Endothelial cell of umbilical vein (primary cell): ENCODE data around the gene GPAT3. TPM values are rescaled to one million over a fixed set of nuclear protein-coding genes. Genes with fewer than 3 reads are reported as not detected.
A peak's percentile ranks its signal among the peaks of the same experiment; 100 is the strongest.

Experiments used
- BruUV-seq: library from RNA; stranded (reverse); fragments of 400-500 nt; replicated peaks from 2 replicates; lab custom pipeline; 2021; lab: Mats Ljungman, UMichigan
- CTCF ChIA-PET: fragments of 300-600, 350-600 bp; sonication (Branson Sonifier 250); formaldehyde crosslinking; loops from one replicate; lab custom pipeline; 2021; ENCODE audit warnings: antibody characterized with exemption, inconsistent platforms; lab: Charles Lee
- POLR2A ChIA-PET: fragments of 300-600, 350-600 bp; sonication (Branson Sonifier 250); formaldehyde crosslinking; loops from one replicate; lab custom pipeline; 2021; ENCODE audit warnings: antibody characterized with exemption, inconsistent platforms; lab: Charles Lee
- DNase-seq: peaks from one replicate; pipeline ENCODE4 v3.0.0-alpha.2; 2011; ENCODE audit warnings: low read depth, low spot score
- FAIRE-seq: peaks from 2 replicates; lab custom pipeline; 2011; peaks lifted over from hg19 to GRCh38; lab: Jason Lieb, UNC
- H2AFZ ChIP-seq: 2 replicates; pipeline ENCODE4 v1.6.0; 2012; ENCODE audit warnings: low read depth, low read length, control low read depth, inconsistent platforms
- H3K27ac ChIP-seq: 2 replicates; pipeline ENCODE4 v1.5.1; 2011; ENCODE audit warnings: low read depth, mild to moderate bottlenecking, control low read depth, low read length, moderate library complexity; ENCODE audit not compliant: insufficient read depth
- H3K27me3 ChIP-seq, 2 experiments: 2 replicates each; pipeline versions ENCODE4 v1.6.0 to v1.6.1; 2011; ENCODE audit warnings: low read length in 2 of 2, mixed read lengths in 1 of 2; ENCODE audit not compliant: control insufficient read depth in 2 of 2, insufficient read depth in 2 of 2
- H3K36me3 ChIP-seq, 2 experiments: 2 replicates in 1 of 2; 3 replicates in 1 of 2; pipeline ENCODE4 v1.5.1; 2011; ENCODE audit warnings: low read length in 2 of 2, mild to moderate bottlenecking in 1 of 2, moderate library complexity in 1 of 2; ENCODE audit not compliant: control insufficient read depth in 2 of 2, insufficient read depth in 2 of 2; ENCODE audit errors: extremely low read depth in 1 of 2
- H3K4me1 ChIP-seq: 3 replicates; pipeline ENCODE4 v1.5.1; 2011; ENCODE audit warnings: mild to moderate bottlenecking, low read length; ENCODE audit not compliant: control insufficient read depth, insufficient read depth; ENCODE audit errors: extremely low read depth
- H3K4me2 ChIP-seq: 2 replicates; pipeline ENCODE4 v1.6.1; 2011; ENCODE audit warnings: low read length, control low read depth, mixed read lengths; ENCODE audit not compliant: insufficient read depth
- H3K4me3 ChIP-seq, 3 experiments: fragments of 200-600 bp in 1 of 3; sonication (generic), shearing (Covaris generic) in 1 of 3; replicated peaks in 1 of 3; 2 replicates each; pipeline ENCODE4 v1.5.1; 2011 to 2016; ENCODE audit warnings: control low read depth in 3 of 3, low read length in 3 of 3, mild to moderate bottlenecking in 2 of 3, inconsistent platforms in 1 of 3, low read depth in 1 of 3, moderate library complexity in 1 of 3; ENCODE audit not compliant: insufficient read depth in 1 of 3
- H3K79me2 ChIP-seq: 2 replicates; pipeline ENCODE4 v1.6.0; 2012; ENCODE audit warnings: low read length, inconsistent platforms; ENCODE audit not compliant: control insufficient read depth, insufficient read depth
- H3K9ac ChIP-seq: replicated peaks from 2 replicates; pipeline ENCODE3; 2011; ENCODE audit warnings: low read length, control low read depth; ENCODE audit not compliant: insufficient read depth; ENCODE audit errors: extremely low read depth
- H3K9me1 ChIP-seq: replicated peaks from 3 replicates; pipeline ENCODE4 v1.6.0; 2011; ENCODE audit warnings: mild to moderate bottlenecking, low read length; ENCODE audit not compliant: control insufficient read depth, insufficient read depth; ENCODE audit errors: extremely low read depth
- H3K9me3 ChIP-seq: replicated peaks from 2 replicates; pipeline ENCODE4 v1.5.1; 2012; ENCODE audit warnings: low read length, inconsistent platforms; ENCODE audit not compliant: control insufficient read depth, insufficient read depth
- H4K20me1 ChIP-seq: replicated peaks from 2 replicates; pipeline ENCODE3; 2011; ENCODE audit warnings: mild to moderate bottlenecking, low read length; ENCODE audit not compliant: control insufficient read depth, insufficient read depth; ENCODE audit errors: extremely low read depth
- EZH2 ChIP-seq: IDR thresholded peaks from 2 replicates; pipeline ENCODE4 v1.6.1; 2012; ENCODE audit warnings: borderline replicate concordance, low read depth, mild to moderate bottlenecking, moderate library complexity, low read length, inconsistent platforms; ENCODE audit not compliant: severe bottlenecking
- FOS ChIP-seq: IDR thresholded peaks from 2 replicates; pipeline ENCODE4 v1.6.1; 2011; ENCODE audit warnings: mild to moderate bottlenecking, low read length, moderate library complexity, borderline replicate concordance; ENCODE audit not compliant: insufficient read depth
- GATA2 ChIP-seq: IDR thresholded peaks from 2 replicates; pipeline ENCODE4 v1.7.0; 2011; ENCODE audit warnings: low read depth, mild to moderate bottlenecking, moderate library complexity, mixed read lengths, low read length; ENCODE audit not compliant: insufficient read length, insufficient read depth
- JUN ChIP-seq: IDR thresholded peaks from 2 replicates; pipeline ENCODE4 v1.6.1; 2011; ENCODE audit warnings: borderline replicate concordance, low read depth; ENCODE audit not compliant: insufficient read length, insufficient read depth
- MYC ChIP-seq: IDR thresholded peaks from one replicate; pipeline ENCODE4 v1.6.1; 2011; ENCODE audit warnings: mild to moderate bottlenecking, low read depth, low read length
- POLR2A ChIP-seq: IDR thresholded peaks from 2 replicates; pipeline ENCODE4 v1.6.1; 2012; ENCODE audit warnings: low read depth, mild to moderate bottlenecking, control low read depth, low read length
- POLR2AphosphoS5 ChIP-seq: IDR thresholded peaks from 2 replicates; pipeline ENCODE4 v1.6.1; 2012; ENCODE audit warnings: low read depth, mild to moderate bottlenecking, control low read depth, low read length, moderate library complexity; ENCODE audit not compliant: insufficient read depth
- dilution Hi-C: fragments of 300-500 bp; cut with MboI; formaldehyde crosslinking; loops from one replicate; pipeline ENCODE4 v1.15.0; 2019; ENCODE audit warnings: low sequenced_read_pairs; ENCODE audit not compliant: extremely low pct_ligation_motif_present
- intact Hi-C: fragments of 100-400 bp; cut with micrococcal nuclease; formaldehyde crosslinking; loops from one replicate; pipeline ENCODE4 v1.10.0; 2022
- polyA plus RNA-seq, 4 experiments: library from polyadenylated mRNA; depleted of rRNA in 3 of 4; stranded (reverse) in 3 of 4; unstranded in 1 of 4; fragments of >200 nt; gene quantifications; 2 replicates each; pipeline versions ENCODE4 v1.2.1 to v1.2.3, GENCODE V29; 2011 to 2012; ENCODE audit warnings: missing spikeins in 1 of 4
- total RNA-seq: library from RNA; stranded (reverse); gene quantifications from 2 replicates; pipeline ENCODE4 v1.2.3, GENCODE V29; 2021
- TF ChIP-seq, protein P1 (sequence below): IDR thresholded peaks from 2 replicates; pipeline ENCODE4 v1.6.1; 2011; ENCODE audit not compliant: insufficient read depth, insufficient read length
- TF ChIP-seq, protein P2 (sequence below), 2 donors: IDR thresholded peaks; 1 replicate in 1 of 2; 2 replicates in 1 of 2; pipeline ENCODE4 v1.5.1; 2011; ENCODE audit warnings: low read length in 2 of 2, mild to moderate bottlenecking in 2 of 2, moderate library complexity in 2 of 2, control low read depth in 1 of 2, inconsistent platforms in 1 of 2, low read depth in 1 of 2; ENCODE audit not compliant: insufficient read depth in 1 of 2; ENCODE audit errors: extremely low read depth in 1 of 2

The GPAT3 gene
- total and polyA plus RNA-seq, 2 donors (not counting 3 experiments of a cell fraction or from before 2014, with no cell fraction given) = 0.36 to 2.1 TPM

DNA sequence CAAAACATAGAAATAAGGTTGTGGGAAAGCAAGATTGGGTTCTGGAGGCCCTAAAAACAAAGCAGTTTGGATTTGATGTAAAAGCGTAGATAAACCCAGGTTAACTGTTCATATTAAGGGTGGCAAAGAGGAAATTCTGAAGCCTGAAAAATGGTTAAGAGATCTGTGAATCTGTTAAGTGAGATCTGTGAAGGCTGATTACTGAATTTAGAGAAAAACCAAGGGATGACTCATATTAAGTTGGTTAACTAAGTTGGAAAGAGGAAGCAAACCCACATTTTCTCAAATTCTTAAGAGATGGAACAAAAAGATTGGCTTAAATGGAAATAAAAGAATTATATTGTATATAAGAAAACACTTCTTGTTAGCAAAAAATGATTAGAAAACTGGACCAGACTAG lies 22.8 kb downstream of the GPAT3 start:
- no peak for FAIRE-seq
- Histone ChIP-seq H4K20me1 (no peaks in the 10 kb centered on the region), H3K9me3 (no peaks in the 10 kb centered on the region), H3K79me2 (no peaks in the 10 kb centered on the region), H3K27me3 (no peaks in the 10 kb centered on the region), H3K27ac (no peak overlapping the region), H3K9ac (no peak overlapping the region), H3K9me1 (no peaks in the 10 kb centered on the region), H3K4me2 (no peak overlapping the region), H3K4me3 (no peak overlapping the region), H3K4me1 (peaks cover 6% of the 10 kb centered on the region), H2AFZ (no peak overlapping the region), H3K36me3 (no peaks in the 10 kb centered on the region)
- intact Hi-C loops = no loop called here
- ChIA-PET CTCF (no interaction called here), POLR2A (no interaction called here)
- dilution Hi-C loops = no loop called here
- BruUV-seq = no TSS peak
- TF ChIP-seq FOS (peak; percentile 64), JUN (peak; percentile 7), POLR2AphosphoS5 (no peak), EZH2 (no peak), POLR2A (no peak), GATA2 (no peak), MYC (no peak)
- TF ChIP-seq, protein P1, sequence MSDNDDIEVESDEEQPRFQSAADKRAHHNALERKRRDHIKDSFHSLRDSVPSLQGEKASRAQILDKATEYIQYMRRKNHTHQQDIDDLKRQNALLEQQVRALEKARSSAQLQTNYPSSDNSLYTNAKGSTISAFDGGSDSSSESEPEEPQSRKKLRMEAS = no peak
- TF ChIP-seq, protein P2, sequence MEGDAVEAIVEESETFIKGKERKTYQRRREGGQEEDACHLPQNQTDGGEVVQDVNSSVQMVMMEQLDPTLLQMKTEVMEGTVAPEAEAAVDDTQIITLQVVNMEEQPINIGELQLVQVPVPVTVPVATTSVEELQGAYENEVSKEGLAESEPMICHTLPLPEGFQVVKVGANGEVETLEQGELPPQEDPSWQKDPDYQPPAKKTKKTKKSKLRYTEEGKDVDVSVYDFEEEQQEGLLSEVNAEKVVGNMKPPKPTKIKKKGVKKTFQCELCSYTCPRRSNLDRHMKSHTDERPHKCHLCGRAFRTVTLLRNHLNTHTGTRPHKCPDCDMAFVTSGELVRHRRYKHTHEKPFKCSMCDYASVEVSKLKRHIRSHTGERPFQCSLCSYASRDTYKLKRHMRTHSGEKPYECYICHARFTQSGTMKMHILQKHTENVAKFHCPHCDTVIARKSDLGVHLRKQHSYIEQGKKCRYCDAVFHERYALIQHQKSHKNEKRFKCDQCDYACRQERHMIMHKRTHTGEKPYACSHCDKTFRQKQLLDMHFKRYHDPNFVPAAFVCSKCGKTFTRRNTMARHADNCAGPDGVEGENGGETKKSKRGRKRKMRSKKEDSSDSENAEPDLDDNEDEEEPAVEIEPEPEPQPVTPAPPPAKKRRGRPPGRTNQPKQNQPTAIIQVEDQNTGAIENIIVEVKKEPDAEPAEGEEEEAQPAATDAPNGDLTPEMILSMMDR (IDR thresholded peaks at IDR 0.05; ENCODE audit: extremely low read depth in 1 of 2, insufficient read depth in 1 of 2, low read depth in 1 of 2, low read length in 2 of 2) = no peak
- DNase-seq = no peak
